ENCODE results near the gene USP43.

GRCh38 chr17:9702482-9702881 is 57.2 kb downstream of the USP43 start:
- TF ChIP-seq CTCF (IDR thresholded peaks at IDR 0.05; ENCODE audit: borderline replicate concordance, extremely low read depth, low read length, poor library complexity, severe bottlenecking) (no peak), EZH2 (IDR thresholded peaks at IDR 0.05; ENCODE audit: borderline replicate concordance, low read depth, low read length, severe bottlenecking) (no peak)
